Ramos (cell line): Measurements from ENCODE around the gene PIP.
"Not testable (repeated sequence)": the region's sequence is repeated elsewhere in the genome, so short reads cannot be mapped to it uniquely, and the experiment has no call there.

ENCODE experiments used
- in situ Hi-C: fragments of 300-500 bp; cut with MboI; formaldehyde crosslinking; loops from one replicate; pipeline ENCODE4 v1.14.3; 2022; ENCODE audit warnings: low sequenced_read_pairs; ENCODE audit not compliant: unreplicated experiment

Gene PIP, protein sequence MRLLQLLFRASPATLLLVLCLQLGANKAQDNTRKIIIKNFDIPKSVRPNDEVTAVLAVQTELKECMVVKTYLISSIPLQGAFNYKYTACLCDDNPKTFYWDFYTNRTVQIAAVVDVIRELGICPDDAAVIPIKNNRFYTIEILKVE

DNA sequence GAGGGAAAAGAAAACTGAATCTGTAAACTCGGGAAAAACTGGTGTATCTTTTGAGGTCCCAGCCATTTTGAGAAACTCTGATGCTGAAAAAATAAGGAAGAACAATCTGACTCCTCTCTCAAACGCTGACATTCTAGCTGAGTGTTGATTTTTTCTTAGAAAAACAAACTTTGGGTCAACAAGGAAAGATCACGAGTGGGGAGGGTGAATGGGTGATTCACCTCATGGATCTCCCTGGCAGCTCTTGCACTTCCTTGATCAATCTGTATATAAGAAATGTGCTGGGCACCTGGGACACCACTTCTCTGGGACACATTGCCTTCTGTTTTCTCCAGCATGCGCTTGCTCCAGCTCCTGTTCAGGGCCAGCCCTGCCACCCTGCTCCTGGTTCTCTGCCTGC, at the start of gene PIP:
TSS of gene PIP (plus strand) at position 297 of the 400 bp plus-strand sequence. CDS start at position 337, 40 bp downstream.
- in situ Hi-C loops, result no loop called here

DNA sequence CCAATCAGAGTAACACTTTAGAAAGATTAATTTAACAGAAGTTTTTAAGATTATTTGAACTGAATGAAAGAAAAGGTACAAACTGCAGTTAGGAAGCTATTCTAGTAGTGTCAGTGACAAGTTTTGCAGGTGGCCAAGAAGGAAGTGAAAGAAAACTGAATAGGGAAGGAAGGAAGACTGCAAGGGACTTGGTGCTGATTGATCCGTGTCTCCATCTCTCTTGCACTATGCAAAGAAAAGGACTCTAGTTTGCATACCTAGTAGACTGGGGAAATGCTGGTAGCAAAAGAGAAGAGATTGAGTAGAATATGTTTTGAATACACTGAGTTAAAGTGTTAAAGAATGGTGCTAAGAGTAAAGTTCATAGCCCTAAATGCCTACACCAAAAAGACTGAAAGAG, 46.8 kb upstream of the PIP start:
- in situ Hi-C loops, result no loop called here

DNA sequence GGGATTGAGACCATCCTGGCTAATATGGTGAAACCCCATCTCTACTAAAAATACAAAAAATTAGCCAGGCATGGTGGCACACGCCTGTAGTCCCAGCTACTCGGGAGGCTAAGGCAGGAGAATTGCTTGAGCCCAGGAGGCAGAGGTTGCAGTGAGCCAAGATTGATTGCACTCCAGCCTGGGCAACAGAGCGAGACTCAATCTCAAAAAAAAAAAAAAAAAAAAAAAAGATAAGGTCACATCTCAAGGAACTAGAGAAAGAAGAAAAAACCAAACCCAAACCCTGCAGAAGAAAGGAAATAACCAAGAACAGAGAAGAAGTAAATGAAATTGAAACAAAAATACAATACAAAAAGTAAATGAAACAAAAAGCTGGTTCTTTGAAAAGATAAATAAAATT, 46.3 kb upstream of the PIP start:
- in situ Hi-C loops, result not testable (repeated sequence)

DNA sequence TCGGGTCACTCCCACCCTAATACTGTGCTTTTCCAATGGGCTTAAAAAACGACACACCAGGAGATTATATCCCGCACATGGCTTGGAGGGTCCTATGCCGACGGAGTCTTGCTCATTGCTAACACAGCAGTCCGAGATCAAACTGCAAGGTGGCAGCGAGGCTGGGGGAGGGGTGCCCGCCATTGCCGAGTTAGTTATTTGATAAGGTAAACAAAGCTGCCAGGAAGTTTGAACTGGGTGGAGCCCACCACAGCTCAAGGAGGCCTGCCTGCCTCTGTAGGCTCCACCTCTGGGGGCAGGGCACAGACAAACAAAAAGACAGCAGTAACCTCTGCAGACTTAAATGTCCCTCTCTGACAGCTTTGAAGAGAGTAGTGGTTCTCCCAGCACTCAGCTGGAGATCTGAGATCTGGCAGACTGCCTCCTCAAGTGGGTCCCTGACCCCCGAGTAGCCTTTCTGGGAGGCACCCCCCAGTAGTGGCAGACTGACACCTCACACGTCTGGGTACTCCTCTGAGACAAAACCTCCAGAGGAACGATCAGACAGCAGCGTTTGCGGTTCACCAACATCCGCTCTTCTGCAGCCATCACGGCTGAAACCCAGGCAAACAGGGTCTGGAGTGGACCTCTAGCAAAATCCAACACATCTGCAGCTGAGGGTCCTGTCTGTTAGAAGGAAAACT, 43.2 kb upstream of the PIP start:
- in situ Hi-C loops, result not testable (repeated sequence)

DNA sequence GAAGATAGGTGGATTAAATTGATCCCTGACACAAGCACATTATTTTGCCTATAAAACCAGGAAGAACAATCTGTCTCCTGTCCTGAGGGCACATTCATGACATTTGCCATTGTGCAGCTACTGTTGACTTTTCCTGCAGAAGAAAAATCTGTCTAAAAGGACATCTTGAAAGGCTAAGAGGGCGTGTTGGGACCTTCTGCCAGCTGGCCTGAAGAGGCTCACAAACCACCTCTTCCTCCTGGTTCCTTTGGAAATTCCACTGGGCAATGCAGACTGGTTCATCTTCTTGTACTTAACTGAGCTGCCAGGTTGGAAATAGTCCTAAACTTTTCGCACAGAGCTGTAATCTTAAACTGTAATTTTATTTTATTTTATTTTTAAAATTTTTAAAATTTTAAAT, 35.7 kb upstream of the PIP start:
- in situ Hi-C loops, result no loop called here

DNA sequence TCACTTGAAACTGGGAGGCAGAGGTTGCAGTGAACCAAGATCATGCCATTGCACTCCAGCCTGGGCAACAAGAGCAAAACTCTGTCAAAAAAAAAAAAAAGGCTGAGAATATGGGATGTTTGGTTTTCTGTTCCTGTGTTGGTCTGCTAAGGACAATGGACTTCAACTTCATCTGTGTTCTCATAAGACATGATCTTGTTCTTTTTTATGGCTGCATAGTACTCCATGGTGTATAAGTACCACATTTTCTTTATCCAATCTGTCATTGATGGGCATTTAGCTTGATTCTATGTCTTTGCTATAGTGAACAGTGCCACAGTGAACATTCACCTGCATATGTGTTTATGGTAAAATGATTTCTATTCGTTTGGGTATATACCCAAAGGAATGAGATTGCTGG, 32.3 kb upstream of the PIP start:
- in situ Hi-C loops, result not testable (repeated sequence)

DNA sequence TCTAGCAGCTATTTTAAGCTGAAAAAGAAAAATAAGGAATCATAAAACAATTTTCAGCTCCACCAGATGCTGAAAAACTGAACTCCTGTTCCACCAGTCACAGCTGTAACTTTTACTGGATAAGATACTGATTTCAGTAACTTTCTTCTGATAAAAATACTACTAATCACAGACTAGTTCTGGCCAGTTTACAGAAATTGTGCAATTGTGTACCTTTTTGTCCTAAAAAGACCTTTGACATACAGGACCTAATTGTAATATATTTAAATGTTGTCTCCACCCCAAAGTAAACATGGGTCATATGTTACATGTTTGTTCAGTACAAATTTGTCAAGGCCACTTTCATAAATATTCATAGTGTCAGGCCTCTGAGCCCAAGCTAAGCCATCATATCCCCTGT, 27.1 kb upstream of the PIP start:
- in situ Hi-C loops, result no loop called here

DNA sequence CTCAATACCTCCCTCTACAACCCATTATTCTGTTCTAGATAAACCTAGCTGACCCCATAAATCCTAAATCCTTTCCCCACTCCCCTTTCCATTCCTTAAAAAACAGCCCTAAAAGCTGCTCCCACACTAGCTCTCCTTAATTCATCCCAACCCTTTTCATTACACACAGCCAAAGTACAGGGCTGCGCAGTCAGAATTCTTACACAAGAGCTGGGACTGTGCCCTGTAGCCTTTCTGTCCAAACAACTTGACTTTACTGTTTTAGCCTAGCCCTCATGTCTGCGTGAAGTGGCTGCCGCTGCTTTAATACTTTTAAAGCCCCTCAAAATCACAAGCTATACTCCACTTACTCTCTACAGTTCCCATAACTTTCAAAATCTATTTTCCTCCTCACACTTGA, 23.9 kb upstream of the PIP start:
- in situ Hi-C loops, result not testable (repeated sequence)

DNA sequence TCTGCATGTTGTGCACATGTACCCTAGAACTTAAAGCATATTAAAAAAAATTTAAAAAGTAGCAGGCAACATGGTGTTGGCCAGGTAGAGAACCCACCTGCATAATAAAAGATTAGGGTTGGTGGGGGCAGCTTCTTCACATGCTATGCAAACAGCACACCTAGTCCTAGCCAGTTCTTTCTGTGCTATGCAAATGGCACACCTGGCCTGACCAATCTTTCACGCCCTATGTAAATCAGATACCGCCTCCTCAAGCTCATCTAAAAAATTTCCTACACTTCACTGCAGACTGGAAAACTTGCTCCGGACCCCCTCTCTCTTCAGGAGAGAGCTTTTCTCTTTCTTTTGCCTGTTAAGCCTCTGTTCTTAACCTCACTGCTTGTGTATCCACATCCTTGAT, 14.5 kb upstream of the PIP start:
- in situ Hi-C loops, result no loop called here

DNA sequence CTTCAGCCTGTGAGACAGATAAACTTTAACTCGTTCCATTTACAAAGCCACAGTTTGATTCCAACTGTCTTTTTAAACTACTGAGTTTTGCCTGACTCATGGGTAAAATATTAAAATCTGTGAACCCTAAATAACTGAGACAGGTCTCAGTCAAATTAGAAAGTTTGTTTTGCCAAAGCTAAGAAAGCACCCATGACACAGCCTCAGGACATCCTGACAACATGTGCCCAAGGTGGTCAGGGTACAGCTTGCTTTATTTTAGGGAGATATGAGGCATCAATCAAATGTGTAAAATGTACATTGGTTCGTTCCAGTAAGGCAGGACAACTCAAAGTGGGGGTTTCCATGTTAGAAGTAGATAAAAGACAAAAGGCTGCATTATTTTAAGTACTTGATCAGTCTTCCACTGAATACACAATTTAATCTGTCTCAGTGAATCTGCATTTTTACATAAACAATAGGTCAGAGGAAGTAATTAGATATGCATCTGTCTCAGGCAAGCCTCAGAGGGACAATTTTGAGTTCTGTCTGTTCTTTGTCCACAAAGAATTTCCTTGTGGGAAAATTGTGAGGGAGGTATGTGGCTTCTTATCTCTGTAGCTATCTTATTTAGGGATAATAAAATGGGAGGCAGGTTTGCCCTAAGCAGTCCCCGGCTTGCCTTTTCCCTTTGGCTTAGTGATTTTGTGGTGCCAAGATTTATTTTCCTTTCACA, 11.0 kb upstream of the PIP start:
- in situ Hi-C loops, result no loop called here

DNA sequence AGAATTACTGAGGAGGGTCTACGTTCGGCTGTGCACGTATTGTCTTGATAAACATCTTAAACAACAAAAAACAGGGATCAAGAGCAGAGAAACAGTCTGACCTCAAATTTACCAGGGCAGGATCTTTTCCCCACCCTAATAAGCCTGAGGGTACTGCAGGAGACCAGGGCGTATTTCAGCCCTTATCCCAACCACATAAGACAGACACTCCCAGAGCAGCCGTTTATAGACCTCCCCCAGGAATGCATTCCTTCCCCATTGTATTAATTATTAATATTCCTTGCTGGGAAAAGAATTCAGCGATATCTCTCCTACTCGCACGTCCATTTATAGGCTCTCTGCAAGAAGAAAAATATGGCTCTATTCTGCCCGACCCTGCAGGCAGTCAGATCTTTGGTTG, 8.6 kb upstream of the PIP start:
- in situ Hi-C loops, result not testable (repeated sequence)

DNA sequence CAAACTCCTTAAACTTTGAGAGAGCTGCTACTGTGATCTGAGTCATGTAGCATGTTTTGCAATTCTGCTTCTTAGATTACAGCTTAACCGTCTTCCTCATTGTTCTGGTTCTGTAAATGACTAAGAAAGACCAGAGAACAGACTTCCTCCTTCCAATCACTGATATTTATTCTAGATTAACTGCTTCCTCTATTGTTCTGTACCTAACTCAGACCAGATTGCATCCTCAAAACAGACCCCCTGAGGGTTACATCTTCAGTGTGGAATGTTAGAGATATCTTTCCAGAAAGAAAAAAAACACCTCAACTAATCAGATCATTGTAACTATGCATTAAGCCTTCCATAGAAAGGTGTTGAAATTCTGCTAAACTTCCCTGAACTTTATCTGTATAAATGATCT, 5.7 kb upstream of the PIP start:
- in situ Hi-C loops, result no loop called here

DNA sequence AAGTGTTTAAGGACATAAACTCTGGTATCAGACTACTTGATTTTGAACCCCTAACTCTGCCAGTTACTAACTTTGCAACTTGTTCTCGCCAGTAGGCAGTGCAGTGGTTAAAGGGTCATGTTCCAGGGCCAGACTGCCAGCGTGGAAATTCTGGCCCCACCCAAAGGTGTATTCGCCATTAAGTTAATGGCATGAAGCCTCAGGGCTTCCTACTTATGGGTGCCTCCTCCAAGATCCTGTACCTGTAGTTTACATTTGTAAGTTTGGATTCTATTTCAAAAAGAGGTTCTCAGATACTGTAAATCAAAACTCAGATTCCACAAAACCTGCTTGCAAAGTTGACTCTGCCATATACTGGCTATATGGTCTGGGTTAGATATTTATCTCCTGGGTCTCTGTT, 2.8 kb upstream of the PIP start:
- in situ Hi-C loops, result no loop called here

DNA sequence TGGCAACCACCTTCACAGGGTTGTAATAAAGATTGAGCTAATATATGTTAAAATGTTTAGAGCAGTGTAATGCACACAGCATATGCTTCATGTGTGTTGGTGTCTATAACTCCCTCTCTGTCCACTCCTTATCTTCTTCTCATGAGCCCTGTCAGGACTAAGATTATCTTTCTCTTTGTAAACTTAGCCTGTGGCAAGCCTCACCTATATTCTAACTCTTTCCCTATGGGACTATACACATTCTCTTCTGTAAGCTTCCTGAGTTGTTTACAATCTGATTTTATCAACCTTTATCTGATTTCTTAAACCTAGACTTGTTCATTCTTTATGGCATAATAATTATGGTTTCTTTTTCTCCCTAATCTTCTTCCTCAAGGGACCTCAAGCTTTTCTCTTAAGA, 2.4 kb upstream of the PIP start:
- in situ Hi-C loops, result no loop called here

DNA sequence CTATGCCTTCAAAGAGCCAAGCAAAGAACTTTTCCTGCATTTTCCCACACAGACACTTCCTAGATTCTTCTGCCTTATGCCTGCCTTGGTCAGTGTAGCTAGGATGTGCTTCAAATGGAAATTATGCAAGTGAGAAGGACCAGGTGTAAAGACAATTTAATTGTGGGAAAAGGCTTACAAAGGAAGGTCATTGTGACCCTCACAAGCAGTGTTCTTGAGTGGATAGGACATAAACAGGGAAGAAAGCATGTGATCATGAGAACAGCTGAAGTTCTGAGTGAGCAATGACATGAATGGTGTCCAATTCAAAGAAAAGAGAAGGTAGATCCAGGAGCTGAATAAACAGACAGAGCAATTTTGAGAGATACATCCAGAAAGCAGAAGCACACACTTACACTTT, 1.3 kb upstream of the PIP start:
- in situ Hi-C loops, result no loop called here

DNA sequence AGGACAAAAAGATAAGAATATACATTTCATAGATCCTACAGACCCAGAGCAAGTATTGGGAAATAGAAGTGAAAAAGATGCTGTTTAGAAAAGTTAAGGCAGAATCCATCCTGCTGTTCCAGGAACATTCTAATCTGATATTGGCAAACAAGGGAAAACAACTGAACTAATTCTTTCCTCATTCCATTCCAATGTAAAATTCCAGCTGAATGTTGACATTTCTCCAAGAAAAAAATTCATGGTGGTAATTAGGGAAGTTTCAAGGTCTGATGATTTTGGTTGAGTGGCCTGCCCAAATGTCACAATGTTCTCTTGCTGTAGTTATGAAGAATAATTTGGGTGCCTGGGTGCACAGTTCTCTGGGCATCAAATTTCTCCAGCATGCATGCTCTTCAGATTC, 15.2 kb downstream of the PIP start:
- in situ Hi-C loops, result no loop called here

DNA sequence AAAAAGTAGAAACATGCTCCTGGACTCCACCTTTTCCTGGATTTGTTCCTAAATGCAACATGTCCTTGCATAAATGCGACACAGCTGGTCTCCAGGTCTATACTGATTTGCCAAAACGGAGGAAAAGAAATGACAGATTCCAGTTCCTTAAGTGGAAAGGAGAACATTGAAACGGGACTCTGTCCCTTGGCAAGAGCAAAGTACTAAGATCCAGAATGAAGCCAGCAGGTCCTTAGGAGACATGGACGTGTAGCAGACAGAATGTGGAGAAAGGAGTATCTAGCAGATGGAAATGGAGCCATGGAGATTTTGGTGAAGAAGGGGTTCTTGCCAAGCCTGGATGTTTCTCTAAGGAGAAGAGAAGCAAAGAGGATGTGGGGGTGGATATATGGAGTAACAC, 16.2 kb downstream of the PIP start:
- in situ Hi-C loops, result no loop called here

DNA sequence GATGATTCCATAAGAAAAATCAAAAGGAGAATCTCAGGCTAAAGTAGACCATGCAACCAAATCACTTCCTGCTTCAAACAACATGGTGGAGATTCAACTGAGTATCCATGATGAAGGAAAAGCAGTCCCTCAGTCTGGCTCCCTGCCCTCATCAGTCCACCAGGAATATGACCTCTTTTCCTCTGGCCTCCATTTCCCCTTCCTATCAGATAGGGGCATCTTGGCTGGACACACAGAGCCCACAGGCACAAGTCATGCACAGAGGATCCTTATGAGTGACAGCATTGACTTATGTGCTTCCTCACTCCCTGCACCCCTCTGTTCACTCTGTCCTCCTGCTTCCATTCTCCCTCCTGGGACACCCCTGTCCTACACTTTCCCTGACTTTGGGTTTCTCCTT, 16.8 kb downstream of the PIP start:
- in situ Hi-C loops, result no loop called here

DNA sequence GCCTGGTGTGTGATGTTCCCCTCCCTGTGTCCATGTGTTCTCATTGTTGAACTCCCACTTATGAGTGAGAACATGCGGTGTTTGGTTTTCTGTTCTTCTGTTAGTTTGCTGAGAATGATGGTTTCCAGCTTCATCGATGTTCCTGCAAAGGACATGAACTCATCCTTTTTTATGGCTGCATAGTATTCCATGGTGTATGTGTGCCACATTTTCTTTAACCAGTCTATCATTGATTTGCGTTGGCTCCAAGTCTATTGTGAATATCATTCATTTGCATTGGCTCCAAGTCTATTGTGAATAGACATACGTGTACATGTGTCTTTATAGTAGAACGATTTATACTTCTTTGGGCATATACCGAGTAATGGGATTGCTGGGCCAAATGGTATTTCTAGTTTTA, 18.8 kb downstream of the PIP start:
- in situ Hi-C loops, result not testable (repeated sequence)

DNA sequence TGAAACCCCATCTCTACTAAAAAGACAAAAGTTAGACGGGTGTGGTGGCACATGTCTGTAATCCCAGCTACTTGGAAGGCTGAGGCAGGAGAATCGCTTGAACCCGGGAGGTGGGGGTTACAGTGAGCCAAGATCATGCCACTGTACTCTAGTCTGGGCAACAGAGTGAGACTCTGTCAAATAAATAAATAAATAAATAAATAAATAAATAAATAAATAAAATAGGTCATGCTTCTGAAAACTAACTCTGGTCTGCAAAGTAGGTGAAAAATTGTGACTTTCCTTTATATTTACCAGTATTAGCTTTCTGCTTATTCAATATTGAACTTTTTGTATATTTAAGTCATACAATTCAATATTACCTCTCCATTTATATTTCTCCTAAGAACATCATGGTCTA, 26.7 kb downstream of the PIP start:
- in situ Hi-C loops, result not testable (repeated sequence)

DNA sequence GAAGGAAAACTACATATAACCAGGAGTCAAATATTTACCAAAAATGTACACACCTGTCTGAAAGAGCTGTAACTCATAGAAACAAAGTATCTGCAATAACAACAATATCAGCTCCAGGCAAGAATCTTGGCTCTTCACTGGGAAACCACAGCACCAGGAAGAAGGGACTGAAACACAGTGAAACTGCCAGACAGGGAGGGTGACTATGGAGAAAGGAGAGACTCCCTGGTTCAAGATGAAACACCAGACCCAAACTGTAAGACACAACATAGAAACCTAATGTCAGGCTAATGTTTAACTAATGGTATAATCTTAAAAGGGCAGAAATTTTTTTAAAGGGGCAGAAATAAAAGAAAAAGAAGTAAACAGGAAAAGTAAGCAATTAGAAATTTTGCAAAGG, 39.8 kb downstream of the PIP start:
- in situ Hi-C loops, result no loop called here

DNA sequence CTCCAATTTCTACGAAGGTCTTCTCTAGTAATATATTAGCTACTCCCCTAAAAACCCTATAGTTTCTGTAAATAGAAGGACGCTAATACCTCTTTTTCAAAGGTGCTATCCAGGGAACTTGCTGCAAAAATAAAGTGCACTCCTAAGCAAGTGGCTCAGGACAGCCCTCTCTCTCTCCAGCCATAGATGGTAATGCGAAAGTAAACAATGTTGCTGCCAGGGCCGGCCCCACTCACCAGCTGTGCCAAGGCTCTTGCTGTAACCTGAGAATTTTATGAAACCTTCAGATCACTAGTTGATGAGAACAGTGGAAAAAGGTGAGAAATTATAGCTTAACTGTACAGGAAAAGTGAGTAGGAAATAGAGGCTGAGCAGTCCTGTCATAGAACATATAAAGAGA, 40.5 kb downstream of the PIP start:
- in situ Hi-C loops, result no loop called here
